DND-41 (cell line): ENCODE data around the gene TMEM33.

Experiments used
- EZH2 ChIP-seq: IDR thresholded peaks from 3 replicates; pipeline ENCODE4 v1.6.1; 2012; ENCODE audit warnings: borderline replicate concordance, low read depth, mild to moderate bottlenecking, moderate library complexity, low read length, inconsistent platforms; ENCODE audit not compliant: severe bottlenecking
- TF ChIP-seq, protein P1 (sequence below): IDR thresholded peaks from 2 replicates; pipeline ENCODE4 v1.5.1; 2012; ENCODE audit warnings: borderline replicate concordance, low read length, moderate library complexity, mild to moderate bottlenecking; ENCODE audit not compliant: poor library complexity, severe bottlenecking; ENCODE audit errors: extremely low read depth

DNA sequence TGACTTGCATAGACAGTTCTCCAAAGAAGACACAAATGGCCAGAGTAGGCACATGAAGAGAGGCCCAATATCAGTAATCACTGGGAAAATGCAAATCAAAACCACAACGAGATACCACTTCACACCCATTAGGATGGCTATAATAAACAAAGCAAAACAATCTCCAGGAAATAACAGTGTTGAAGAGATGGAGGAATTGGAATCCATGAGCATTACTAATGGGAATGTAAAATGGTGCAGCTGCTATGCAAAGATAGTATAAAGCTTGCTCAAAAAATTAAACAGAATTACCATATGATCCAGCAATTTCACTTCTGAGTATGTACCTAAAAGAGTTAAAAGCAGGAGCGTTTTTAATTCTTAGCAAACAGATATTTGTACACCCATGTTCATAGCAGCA lies 17.0 kb upstream of the TMEM33 start:
- TF ChIP-seq, protein P1, sequence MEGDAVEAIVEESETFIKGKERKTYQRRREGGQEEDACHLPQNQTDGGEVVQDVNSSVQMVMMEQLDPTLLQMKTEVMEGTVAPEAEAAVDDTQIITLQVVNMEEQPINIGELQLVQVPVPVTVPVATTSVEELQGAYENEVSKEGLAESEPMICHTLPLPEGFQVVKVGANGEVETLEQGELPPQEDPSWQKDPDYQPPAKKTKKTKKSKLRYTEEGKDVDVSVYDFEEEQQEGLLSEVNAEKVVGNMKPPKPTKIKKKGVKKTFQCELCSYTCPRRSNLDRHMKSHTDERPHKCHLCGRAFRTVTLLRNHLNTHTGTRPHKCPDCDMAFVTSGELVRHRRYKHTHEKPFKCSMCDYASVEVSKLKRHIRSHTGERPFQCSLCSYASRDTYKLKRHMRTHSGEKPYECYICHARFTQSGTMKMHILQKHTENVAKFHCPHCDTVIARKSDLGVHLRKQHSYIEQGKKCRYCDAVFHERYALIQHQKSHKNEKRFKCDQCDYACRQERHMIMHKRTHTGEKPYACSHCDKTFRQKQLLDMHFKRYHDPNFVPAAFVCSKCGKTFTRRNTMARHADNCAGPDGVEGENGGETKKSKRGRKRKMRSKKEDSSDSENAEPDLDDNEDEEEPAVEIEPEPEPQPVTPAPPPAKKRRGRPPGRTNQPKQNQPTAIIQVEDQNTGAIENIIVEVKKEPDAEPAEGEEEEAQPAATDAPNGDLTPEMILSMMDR: no peak
- TF ChIP-seq EZH2: no peak
